Measurements from ENCODE around the gene TBC1D1. TPM values are rescaled to one million over a fixed set of nuclear protein-coding genes. Genes with fewer than 3 reads are reported as not detected.
A peak's percentile ranks its signal among the peaks of the same experiment; 100 is the strongest.

Gene TBC1D1
- total RNA-seq, 1 experiment from 2014 or later: 28.5 TPM

DNA sequence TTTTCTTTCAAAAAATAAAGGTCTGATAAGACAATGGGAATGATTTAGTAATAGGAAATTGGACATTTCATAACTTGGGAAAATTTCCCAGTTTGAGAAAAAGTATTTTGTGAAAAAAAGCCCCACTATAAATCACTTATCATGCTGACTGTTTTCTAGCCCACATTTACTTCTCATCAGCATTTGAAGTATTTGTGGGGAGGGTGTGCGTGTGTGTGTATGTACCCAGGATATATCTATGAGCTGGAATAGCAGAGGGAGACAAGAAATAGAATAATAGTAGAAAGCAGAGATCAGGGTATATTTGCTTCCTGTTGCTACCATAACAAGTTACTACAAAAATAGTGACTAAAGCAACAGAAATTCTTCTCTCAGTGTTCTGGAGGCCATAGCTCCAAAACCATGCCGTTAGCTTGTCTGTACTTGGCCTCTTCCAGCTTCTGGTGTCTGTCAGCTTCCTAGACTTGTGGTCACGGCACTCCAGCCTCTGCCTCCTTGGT is 209.1 kb downstream of the TBC1D1 start:
- BruUV-seq (replicated peaks): no TSS peak
- Mint-ChIP-seq H3K9me3 (ENCODE audit: unreplicated experiment) (no peaks in the 10 kb centered on the region), H3K27ac (ENCODE audit: unreplicated experiment) (no peak overlapping the region), H3K36me3 (ENCODE audit: insufficient read depth, unreplicated experiment) (peaks cover 6% of the 10 kb centered on the region), H3K4me1 (ENCODE audit: low read depth, unreplicated experiment) (no peaks in the 10 kb centered on the region), H3K4me3 (ENCODE audit: unreplicated experiment) (no peak overlapping the region), H3K27me3 (ENCODE audit: insufficient read depth, unreplicated experiment) (no peaks in the 10 kb centered on the region)
- DNase-seq: no peak
- intact Hi-C loops (cut with micrococcal nuclease; ENCODE audit: unreplicated experiment): no loop called here
- ChIA-PET POLR2A (no interaction called here), CTCF (no interaction called here)
- Histone ChIP-seq H3K4me1 (no peaks in the 10 kb centered on the region), H3K27me3 (replicated peaks; ENCODE audit: control insufficient read depth, insufficient read depth, low read length) (no peaks in the 10 kb centered on the region), H3K4me3 (ENCODE audit: low read depth, low read length) (no peak overlapping the region), H3K9me3 (no peaks in the 10 kb centered on the region), H3K36me3 (ENCODE audit: control insufficient read depth, insufficient read depth, low read length) (no peaks in the 10 kb centered on the region)
- TF ChIP-seq, protein P1, sequence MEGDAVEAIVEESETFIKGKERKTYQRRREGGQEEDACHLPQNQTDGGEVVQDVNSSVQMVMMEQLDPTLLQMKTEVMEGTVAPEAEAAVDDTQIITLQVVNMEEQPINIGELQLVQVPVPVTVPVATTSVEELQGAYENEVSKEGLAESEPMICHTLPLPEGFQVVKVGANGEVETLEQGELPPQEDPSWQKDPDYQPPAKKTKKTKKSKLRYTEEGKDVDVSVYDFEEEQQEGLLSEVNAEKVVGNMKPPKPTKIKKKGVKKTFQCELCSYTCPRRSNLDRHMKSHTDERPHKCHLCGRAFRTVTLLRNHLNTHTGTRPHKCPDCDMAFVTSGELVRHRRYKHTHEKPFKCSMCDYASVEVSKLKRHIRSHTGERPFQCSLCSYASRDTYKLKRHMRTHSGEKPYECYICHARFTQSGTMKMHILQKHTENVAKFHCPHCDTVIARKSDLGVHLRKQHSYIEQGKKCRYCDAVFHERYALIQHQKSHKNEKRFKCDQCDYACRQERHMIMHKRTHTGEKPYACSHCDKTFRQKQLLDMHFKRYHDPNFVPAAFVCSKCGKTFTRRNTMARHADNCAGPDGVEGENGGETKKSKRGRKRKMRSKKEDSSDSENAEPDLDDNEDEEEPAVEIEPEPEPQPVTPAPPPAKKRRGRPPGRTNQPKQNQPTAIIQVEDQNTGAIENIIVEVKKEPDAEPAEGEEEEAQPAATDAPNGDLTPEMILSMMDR (IDR thresholded peaks at IDR 0.05; ENCODE audit: insufficient read depth in 1 of 2, low read depth in 1 of 2, low read length in 1 of 2, severe bottlenecking in 1 of 2, unreplicated experiment in 1 of 2): no peak

DNA sequence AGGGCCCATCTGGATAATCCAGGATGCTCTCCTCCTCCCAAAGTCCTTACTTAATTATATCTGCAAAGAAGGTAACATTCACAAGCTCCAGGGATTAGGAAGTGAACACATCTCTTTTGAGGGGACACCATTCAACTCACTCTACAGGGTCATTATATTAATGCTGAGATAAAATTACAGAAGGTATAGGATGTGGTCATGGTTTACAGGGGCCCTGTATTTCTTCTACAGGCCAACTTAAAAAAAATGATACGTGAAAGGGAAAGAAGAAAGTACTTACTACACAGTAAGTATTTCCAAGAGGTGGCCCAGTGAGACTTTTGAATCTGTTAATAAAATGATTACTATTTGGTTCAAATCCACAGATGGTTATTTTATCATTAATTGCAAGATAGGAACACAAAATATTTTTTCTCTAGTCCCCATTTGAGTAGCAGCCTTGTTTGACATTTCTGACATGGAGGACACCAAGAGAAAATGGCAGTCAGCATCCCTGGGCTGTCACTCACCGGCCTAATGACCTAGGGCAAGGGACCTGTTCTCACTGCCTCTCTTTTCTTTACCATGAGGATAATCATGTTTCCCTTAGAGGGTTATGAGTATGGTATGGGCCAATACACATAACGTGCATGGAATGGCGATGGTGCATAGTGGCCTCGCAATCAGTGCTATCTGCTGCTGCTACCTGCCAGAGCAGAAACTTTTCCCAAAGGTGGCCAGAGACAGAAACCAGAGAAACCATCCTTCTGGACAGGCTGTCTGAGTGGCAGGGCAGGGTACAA is 209.8 kb downstream of the TBC1D1 start:
- Histone ChIP-seq H3K9me3 (no peaks in the 10 kb centered on the region), H3K4me3 (ENCODE audit: low read depth, low read length) (no peak overlapping the region), H3K36me3 (ENCODE audit: control insufficient read depth, insufficient read depth, low read length) (no peaks in the 10 kb centered on the region), H3K4me1 (no peaks in the 10 kb centered on the region), H3K27me3 (replicated peaks; ENCODE audit: control insufficient read depth, insufficient read depth, low read length) (no peaks in the 10 kb centered on the region)
- Mint-ChIP-seq H3K27me3 (ENCODE audit: insufficient read depth, unreplicated experiment) (no peaks in the 10 kb centered on the region), H3K27ac (ENCODE audit: unreplicated experiment) (no peak overlapping the region), H3K4me1 (ENCODE audit: low read depth, unreplicated experiment) (no peaks in the 10 kb centered on the region), H3K9me3 (ENCODE audit: unreplicated experiment) (no peaks in the 10 kb centered on the region), H3K36me3 (ENCODE audit: insufficient read depth, unreplicated experiment) (peaks cover 6% of the 10 kb centered on the region), H3K4me3 (ENCODE audit: unreplicated experiment) (no peak overlapping the region)
- intact Hi-C loops (cut with micrococcal nuclease; ENCODE audit: unreplicated experiment): no loop called here
- POLR2A ChIA-PET: no interaction called here
- CTCF ChIA-PET: interaction anchor here (0.6 kb wide), 1 partner anchor 31 kb away, joined by 3 read pairs; no protein-coding TSS in a partner anchor
- no peak for DNase-seq
- TF ChIP-seq, protein P1 (IDR thresholded peaks at IDR 0.05; ENCODE audit: insufficient read depth in 1 of 2, low read depth in 1 of 2, low read length in 1 of 2, severe bottlenecking in 1 of 2, unreplicated experiment in 1 of 2): no peak
- BruUV-seq (replicated peaks): no TSS peak

DNA sequence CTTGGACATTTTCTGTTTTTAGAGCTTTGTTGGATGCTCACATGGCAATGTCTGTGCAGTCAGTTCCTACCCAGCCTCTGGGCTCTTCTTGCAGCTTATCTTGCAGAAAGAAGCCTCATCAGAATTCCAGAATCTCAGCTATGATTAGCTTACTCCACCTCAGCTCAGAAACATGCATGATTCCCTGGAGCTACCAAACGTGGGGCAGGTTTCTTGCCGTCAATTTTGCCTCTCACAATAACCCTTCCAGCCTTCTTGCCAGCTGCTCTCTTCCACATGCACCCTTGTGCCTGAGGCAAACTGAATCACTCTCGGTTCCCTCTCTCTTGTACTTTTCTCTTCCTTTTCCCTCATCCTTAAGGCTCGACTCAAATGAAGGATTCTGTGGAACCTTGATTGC is 210.7 kb downstream of the TBC1D1 start:
- Mint-ChIP-seq H3K4me1 (ENCODE audit: low read depth, unreplicated experiment) (no peaks in the 10 kb centered on the region), H3K27ac (ENCODE audit: unreplicated experiment) (peak overlapping the region; percentile 5), H3K36me3 (ENCODE audit: insufficient read depth, unreplicated experiment) (peaks cover 6% of the 10 kb centered on the region), H3K27me3 (ENCODE audit: insufficient read depth, unreplicated experiment) (no peaks in the 10 kb centered on the region), H3K4me3 (ENCODE audit: unreplicated experiment) (no peak overlapping the region), H3K9me3 (ENCODE audit: unreplicated experiment) (no peaks in the 10 kb centered on the region)
- no peaks in the 10 kb centered on the region for H3K36me3 ChIP-seq (ENCODE audit: control insufficient read depth, insufficient read depth, low read length)
- no peaks in the 10 kb centered on the region for H3K9me3 ChIP-seq
- ChIA-PET POLR2A (no interaction called here), CTCF (interaction anchor here (0.6 kb wide), 1 partner anchor 30 kb away, joined by 3 read pairs; no protein-coding TSS in a partner anchor)
- no peaks in the 10 kb centered on the region for H3K4me1 ChIP-seq
- no peak for DNase-seq
- no TSS peak for BruUV-seq (replicated peaks)
- TF ChIP-seq, protein P1 (IDR thresholded peaks at IDR 0.05; ENCODE audit: insufficient read depth in 1 of 2, low read depth in 1 of 2, low read length in 1 of 2, severe bottlenecking in 1 of 2, unreplicated experiment in 1 of 2): no peak
- intact Hi-C loops (cut with micrococcal nuclease; ENCODE audit: unreplicated experiment): no loop called here
- H3K4me3 ChIP-seq (ENCODE audit: low read depth, low read length): no peak overlapping the region
- no peaks in the 10 kb centered on the region for H3K27me3 ChIP-seq (replicated peaks; ENCODE audit: control insufficient read depth, insufficient read depth, low read length)

All from Caco-2 (cell line).